Muscle layer of duodenum (tissue), 2 donors: ENCODE results near the gene SCAI.

ENCODE experiments used
- H3K27ac ChIP-seq: one replicate; pipeline ENCODE4 v1.7.0; 2013; ENCODE audit warnings: mild to moderate bottlenecking, low read length
- H3K27me3 ChIP-seq: one replicate; pipeline ENCODE4 v1.7.0; 2013; ENCODE audit warnings: low read depth, mild to moderate bottlenecking, control low read depth, low read length
- H3K36me3 ChIP-seq, 2 donors: one replicate each; pipeline ENCODE4 v1.7.0; 2013; ENCODE audit warnings: low read length in 2 of 2, control low read depth in 1 of 2, mild to moderate bottlenecking in 1 of 2; ENCODE audit not compliant: insufficient read depth in 2 of 2, control insufficient read depth in 1 of 2
- H3K4me1 ChIP-seq, 2 donors: one replicate each; pipeline ENCODE4 v1.7.0; 2013; ENCODE audit warnings: low read length in 2 of 2, mild to moderate bottlenecking in 2 of 2, control low read depth in 1 of 2, moderate library complexity in 1 of 2; ENCODE audit not compliant: insufficient read depth in 2 of 2, control insufficient read depth in 1 of 2
- H3K4me3 ChIP-seq, 2 donors: one replicate each; pipeline ENCODE4 v1.7.0; 2013; ENCODE audit warnings: low read length in 2 of 2, low read depth in 1 of 2, mild to moderate bottlenecking in 1 of 2
- H3K9me3 ChIP-seq, 2 donors: one replicate each; pipeline ENCODE4 v1.7.0; 2013; ENCODE audit warnings: low read length in 2 of 2, control low read depth in 1 of 2, mild to moderate bottlenecking in 1 of 2; ENCODE audit not compliant: control insufficient read depth in 1 of 2
- donor health status: healthy.

The SCAI gene

GRCh38 chr9:124897570-124898460 lies 245.5 kb downstream of the SCAI start:
- Histone ChIP-seq H3K36me3 (peaks cover 27 to 55% of the 10 kb centered on the region in 2 donors), H3K9me3 (no peaks in the 10 kb centered on the region), H3K4me1 (no peaks in the 10 kb centered on the region), H3K27ac (no peak overlapping the region), H3K27me3 (no peaks in the 10 kb centered on the region), H3K4me3 (no peak overlapping the region)

GRCh38 chr9:124894741-124895170 lies 248.6 kb downstream of the SCAI start:
- peaks cover 35 to 58% of the 10 kb centered on the region in 2 donors for H3K36me3 ChIP-seq
- H3K4me3 ChIP-seq = no peak overlapping the region
- no peaks in the 10 kb centered on the region for H3K4me1 ChIP-seq
- no peak overlapping the region for H3K27ac ChIP-seq
- no peaks in the 10 kb centered on the region for H3K27me3 ChIP-seq
- H3K9me3 ChIP-seq = no peaks in the 10 kb centered on the region

GRCh38 chr9:124894035-124894740 lies 249.1 kb downstream of the SCAI start:
- Histone ChIP-seq H3K4me1 (no peaks in the 10 kb centered on the region), H3K27me3 (no peaks in the 10 kb centered on the region), H3K27ac (no peak overlapping the region), H3K36me3 (peaks cover 35 to 58% of the 10 kb centered on the region in 2 donors), H3K4me3 (no peak overlapping the region), H3K9me3 (no peaks in the 10 kb centered on the region)
